MM.1S (cell line): ENCODE measurements around the gene CABP2.

Experiments
- DNase-seq: peaks from one replicate; pipeline ENCODE4 v3.0.0-alpha.2; 2015
- H2AFZ ChIP-seq: fragments of 300-600 bp; sonication (generic); 2 replicates; pipeline ENCODE4 v1.6.0; 2016; ENCODE audit warnings: antibody characterized with exemption, low read length
- H3F3A ChIP-seq: fragments of 300-600 bp; sonication (generic); 2 replicates; pipeline ENCODE4 v1.6.1; 2016; ENCODE audit warnings: mild to moderate bottlenecking, antibody characterized with exemption, low read length, moderate library complexity, mixed read lengths; ENCODE audit not compliant: insufficient read depth
- H3K27ac ChIP-seq: fragments of 300-600 bp; sonication (generic); 2 replicates; pipeline ENCODE4 v1.5.1; 2016; ENCODE audit warnings: mild to moderate bottlenecking, low read length
- H3K27me3 ChIP-seq: fragments of 300-600 bp; sonication (generic); replicated peaks from 2 replicates; pipeline ENCODE4 v1.6.0; 2016; ENCODE audit warnings: low read length; ENCODE audit not compliant: insufficient read depth
- H3K36me3 ChIP-seq: fragments of 300-600 bp; sonication (generic); replicated peaks from 2 replicates; pipeline ENCODE4 v1.6.1; 2016; ENCODE audit warnings: mild to moderate bottlenecking, low read length, mixed read lengths; ENCODE audit not compliant: insufficient read depth
- H3K4me1 ChIP-seq: fragments of 300-600 bp; sonication (generic); 2 replicates; pipeline ENCODE4 v1.6.1; 2016; ENCODE audit warnings: low read length, mixed read lengths
- H3K4me2 ChIP-seq: fragments of 300-600 bp; sonication (generic); 2 replicates; pipeline ENCODE4 v1.6.0; 2016; ENCODE audit warnings: low read depth, low read length
- H3K4me3 ChIP-seq: fragments of 300-600 bp; sonication (generic); 2 replicates; pipeline ENCODE4 v1.5.1; 2016; ENCODE audit warnings: low read length, mixed read lengths
- H3K79me2 ChIP-seq: fragments of 300-600 bp; sonication (generic); 2 replicates; pipeline ENCODE4 v1.6.1; 2016; ENCODE audit warnings: mixed run types, low read length, mixed read lengths
- H3K9ac ChIP-seq: fragments of 300-600 bp; sonication (generic); 2 replicates; pipeline ENCODE4 v1.6.1; 2016; ENCODE audit warnings: low read length, mixed read lengths
- H3K9me2 ChIP-seq: fragments of 300-600 bp; sonication (generic); replicated peaks from 2 replicates; pipeline ENCODE4 v1.6.1; 2016; ENCODE audit warnings: mild to moderate bottlenecking, low read length, mixed read lengths; ENCODE audit not compliant: insufficient read depth
- H3K9me3 ChIP-seq: fragments of 300-600 bp; sonication (generic); replicated peaks from 2 replicates; pipeline ENCODE4 v1.6.1; 2016; ENCODE audit warnings: mild to moderate bottlenecking, low read length, mixed read lengths; ENCODE audit not compliant: insufficient read depth
- H4K20me1 ChIP-seq: fragments of 300-600 bp; sonication (generic); 2 replicates; pipeline ENCODE4 v1.6.1; 2016; ENCODE audit warnings: mild to moderate bottlenecking, low read length, moderate library complexity, mixed read lengths; ENCODE audit not compliant: insufficient read depth
- EZH2 ChIP-seq: fragments of 300-600 bp; sonication (generic); optimal IDR thresholded peaks from 2 replicates; pipeline ENCODE3; 2017; ENCODE audit warnings: low read depth, mild to moderate bottlenecking, antibody characterized with exemption, low read length, mixed read lengths
- EZH2phosphoT487 ChIP-seq: fragments of 300-600 bp; sonication (generic); IDR thresholded peaks from 2 replicates; pipeline ENCODE4 v1.6.1; 2018; ENCODE audit warnings: antibody characterized with exemption, low read length
- TF ChIP-seq, protein P1 (sequence below): fragments of 300-600 bp; sonication (generic); IDR thresholded peaks from 2 replicates; pipeline ENCODE4 v1.5.1; 2016; ENCODE audit warnings: antibody characterized with exemption, low read length, mixed read lengths

CABP2 gene

GRCh38 chr11:67484847-67485311, 38.4 kb downstream of the CABP2 start:
- H3K79me2 ChIP-seq = peaks cover 26% of the 10 kb centered on the region
- no peak overlapping the region for H3K4me3 ChIP-seq

GRCh38 chr11:67483831-67484665, 39.2 kb downstream of the CABP2 start:
- H2AFZ ChIP-seq = no peak overlapping the region
- H3K4me1 ChIP-seq = peaks cover 20% of the 10 kb centered on the region
- no peaks in the 10 kb centered on the region for H3K9me2 ChIP-seq
- H3K27ac ChIP-seq = no peak overlapping the region
- no peaks in the 10 kb centered on the region for H3F3A ChIP-seq
- H3K27me3 ChIP-seq = peaks cover 13% of the 10 kb centered on the region
- H3K9me3 ChIP-seq = no peaks in the 10 kb centered on the region
- H3K4me2 ChIP-seq = peak overlapping the region; percentile 56; the same call in 1 of the 2 replicates
- no peak overlapping the region for H3K9ac ChIP-seq
- TF ChIP-seq, protein P1, sequence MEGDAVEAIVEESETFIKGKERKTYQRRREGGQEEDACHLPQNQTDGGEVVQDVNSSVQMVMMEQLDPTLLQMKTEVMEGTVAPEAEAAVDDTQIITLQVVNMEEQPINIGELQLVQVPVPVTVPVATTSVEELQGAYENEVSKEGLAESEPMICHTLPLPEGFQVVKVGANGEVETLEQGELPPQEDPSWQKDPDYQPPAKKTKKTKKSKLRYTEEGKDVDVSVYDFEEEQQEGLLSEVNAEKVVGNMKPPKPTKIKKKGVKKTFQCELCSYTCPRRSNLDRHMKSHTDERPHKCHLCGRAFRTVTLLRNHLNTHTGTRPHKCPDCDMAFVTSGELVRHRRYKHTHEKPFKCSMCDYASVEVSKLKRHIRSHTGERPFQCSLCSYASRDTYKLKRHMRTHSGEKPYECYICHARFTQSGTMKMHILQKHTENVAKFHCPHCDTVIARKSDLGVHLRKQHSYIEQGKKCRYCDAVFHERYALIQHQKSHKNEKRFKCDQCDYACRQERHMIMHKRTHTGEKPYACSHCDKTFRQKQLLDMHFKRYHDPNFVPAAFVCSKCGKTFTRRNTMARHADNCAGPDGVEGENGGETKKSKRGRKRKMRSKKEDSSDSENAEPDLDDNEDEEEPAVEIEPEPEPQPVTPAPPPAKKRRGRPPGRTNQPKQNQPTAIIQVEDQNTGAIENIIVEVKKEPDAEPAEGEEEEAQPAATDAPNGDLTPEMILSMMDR = no peak
- no peaks in the 10 kb centered on the region for H3K36me3 ChIP-seq
- H3K4me3 ChIP-seq = no peak overlapping the region
- no peak for DNase-seq
- peaks cover 26% of the 10 kb centered on the region for H3K79me2 ChIP-seq
- H4K20me1 ChIP-seq = no peaks in the 10 kb centered on the region

More at GRCh38 chr11:67484847-67485311, 38.4 kb downstream of the CABP2 start:
- peaks cover 20% of the 10 kb centered on the region for H3K4me1 ChIP-seq
- no peaks in the 10 kb centered on the region for H4K20me1 ChIP-seq
- no peak overlapping the region for H2AFZ ChIP-seq
- peaks cover 5% of the 10 kb centered on the region for H3K27me3 ChIP-seq
- DNase-seq = no peak
- no peak overlapping the region for H3K27ac ChIP-seq
- H3K9me3 ChIP-seq = no peaks in the 10 kb centered on the region
- no peaks in the 10 kb centered on the region for H3K9me2 ChIP-seq
- no peak overlapping the region for H3K4me2 ChIP-seq
- TF ChIP-seq, protein P1 = no peak
- no peak for TF ChIP-seq EZH2phosphoT487
- TF ChIP-seq EZH2 = no peak
- no peaks in the 10 kb centered on the region for H3F3A ChIP-seq
- H3K9ac ChIP-seq = no peak overlapping the region
- H3K36me3 ChIP-seq = no peaks in the 10 kb centered on the region

GRCh38 chr11:67482827-67483798, 40.1 kb downstream of the CABP2 start, which contains the start of gene AIP:
TSS of gene AIP (plus strand) at chr11:67483026. CDS start at chr11:67483159, 133 bp downstream.
- no peaks in the 10 kb centered on the region for H4K20me1 ChIP-seq
- peaks cover 20% of the 10 kb centered on the region for H3K4me1 ChIP-seq
- H3F3A ChIP-seq = no peaks in the 10 kb centered on the region
- H2AFZ ChIP-seq = peak within 1 kb of the TSS; percentile 90
- H3K79me2 ChIP-seq = peaks cover 26% of the 10 kb centered on the region
- TF ChIP-seq, protein P1 = no peak
- TF ChIP-seq EZH2phosphoT487 = no peak
- no peaks in the 10 kb centered on the region for H3K36me3 ChIP-seq
- peak within 1 kb of the TSS; percentile 55 for H3K9ac ChIP-seq
- no peaks in the 10 kb centered on the region for H3K9me2 ChIP-seq
- H3K27me3 ChIP-seq = peaks cover 21% of the 10 kb centered on the region
- H3K4me2 ChIP-seq = peak within 1 kb of the TSS; percentile 56
- no peaks in the 10 kb centered on the region for H3K9me3 ChIP-seq
- peak within 1 kb of the TSS; percentile 38; the same call in 1 of the 2 replicates for H3K27ac ChIP-seq
- peak; percentile 99 for DNase-seq
- peak within 1 kb of the TSS; percentile 67 for H3K4me3 ChIP-seq
